WERI-Rb-1 (cell line): Measurements from ENCODE around the gene UPK3A.

Experiments used
- DNase-seq: peaks from one replicate; pipeline ENCODE4 v3.0.0-alpha.2; 2020
- H3K27ac ChIP-seq: fragments of 250-450 bp; sonication (Bioruptor Pico); 2 replicates; pipeline ENCODE4 v1.5.1; 2020; ENCODE audit warnings: mild to moderate bottlenecking, moderate library complexity
- H3K27me3 ChIP-seq: fragments of 250-450 bp; sonication (Bioruptor Pico); 2 replicates; pipeline ENCODE4 v1.5.1; 2021; ENCODE audit warnings: mild to moderate bottlenecking, low read depth, moderate library complexity; ENCODE audit not compliant: insufficient read depth, severe bottlenecking
- H3K36me3 ChIP-seq: fragments of 250-450 bp; sonication (Bioruptor Pico); 2 replicates; pipeline ENCODE4 v1.5.1; 2020; ENCODE audit warnings: mild to moderate bottlenecking, moderate library complexity
- H3K4me3 ChIP-seq: 2 replicates; pipeline ENCODE4 v1.5.1; 2011; ENCODE audit warnings: low read depth, mild to moderate bottlenecking, control low read depth, low read length
- H3K9me3 ChIP-seq: fragments of 250-450 bp; sonication (Bioruptor Pico); 2 replicates; pipeline ENCODE4 v1.5.1; 2021; ENCODE audit warnings: mild to moderate bottlenecking, moderate library complexity; ENCODE audit not compliant: severe bottlenecking
- TF ChIP-seq, protein P1 (sequence below): IDR thresholded peaks from 2 replicates; pipeline ENCODE4 v1.5.1; 2011; ENCODE audit warnings: low read depth, mild to moderate bottlenecking, control low read depth, inconsistent platforms, low read length

UPK3A gene

DNA sequence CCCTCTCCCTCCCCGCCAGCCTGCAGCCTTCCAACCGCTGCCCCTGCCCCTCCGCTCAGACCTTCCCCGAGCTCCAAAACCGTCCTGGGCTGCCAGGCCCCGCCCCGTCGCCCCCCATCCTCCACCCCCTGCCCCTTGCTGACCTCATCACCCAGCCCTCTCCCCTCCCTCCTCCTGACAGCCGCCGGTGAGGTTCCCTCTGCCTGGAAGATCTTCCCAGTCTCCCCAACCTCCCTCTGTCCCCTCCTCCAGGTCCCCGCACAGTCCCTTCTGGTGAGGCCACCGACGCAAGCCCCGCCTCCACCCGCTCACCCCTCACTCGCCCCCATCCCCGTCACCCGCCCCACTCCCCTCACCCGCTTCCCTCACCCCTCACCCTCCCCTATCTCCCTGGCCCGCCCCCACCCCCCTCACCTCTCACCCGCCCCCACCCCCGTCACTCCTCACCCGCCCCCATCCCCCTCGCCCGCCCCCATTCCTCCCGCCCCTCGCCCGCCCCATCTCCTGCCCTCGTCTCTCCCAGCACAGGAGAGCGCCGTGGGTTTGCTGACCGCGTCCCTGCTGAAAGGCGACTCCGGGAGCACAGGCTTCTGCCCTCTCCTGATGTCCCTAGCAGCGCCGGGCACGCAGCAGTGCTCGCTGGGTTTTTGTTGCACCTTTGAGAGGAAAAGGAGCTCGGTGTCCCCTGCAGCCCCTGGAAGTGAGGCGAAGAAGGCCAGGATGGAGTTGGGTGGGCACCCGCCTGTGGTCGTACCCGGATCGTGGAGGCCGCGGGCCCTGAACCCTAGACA is 16.4 kb upstream of the UPK3A start:
- H3K27me3 ChIP-seq, result no peaks in the 10 kb centered on the region
- peak overlapping the region; percentile 83 for H3K4me3 ChIP-seq
- H3K9me3 ChIP-seq, result no peaks in the 10 kb centered on the region
- no peaks in the 10 kb centered on the region for H3K36me3 ChIP-seq
- DNase-seq, result peak; percentile 81
- 0 out of 2 replicates have a peak overlapping the region, but pooled peaks have one; percentile 48 for H3K27ac ChIP-seq
- TF ChIP-seq, protein P1, sequence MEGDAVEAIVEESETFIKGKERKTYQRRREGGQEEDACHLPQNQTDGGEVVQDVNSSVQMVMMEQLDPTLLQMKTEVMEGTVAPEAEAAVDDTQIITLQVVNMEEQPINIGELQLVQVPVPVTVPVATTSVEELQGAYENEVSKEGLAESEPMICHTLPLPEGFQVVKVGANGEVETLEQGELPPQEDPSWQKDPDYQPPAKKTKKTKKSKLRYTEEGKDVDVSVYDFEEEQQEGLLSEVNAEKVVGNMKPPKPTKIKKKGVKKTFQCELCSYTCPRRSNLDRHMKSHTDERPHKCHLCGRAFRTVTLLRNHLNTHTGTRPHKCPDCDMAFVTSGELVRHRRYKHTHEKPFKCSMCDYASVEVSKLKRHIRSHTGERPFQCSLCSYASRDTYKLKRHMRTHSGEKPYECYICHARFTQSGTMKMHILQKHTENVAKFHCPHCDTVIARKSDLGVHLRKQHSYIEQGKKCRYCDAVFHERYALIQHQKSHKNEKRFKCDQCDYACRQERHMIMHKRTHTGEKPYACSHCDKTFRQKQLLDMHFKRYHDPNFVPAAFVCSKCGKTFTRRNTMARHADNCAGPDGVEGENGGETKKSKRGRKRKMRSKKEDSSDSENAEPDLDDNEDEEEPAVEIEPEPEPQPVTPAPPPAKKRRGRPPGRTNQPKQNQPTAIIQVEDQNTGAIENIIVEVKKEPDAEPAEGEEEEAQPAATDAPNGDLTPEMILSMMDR, result no peak

DNA sequence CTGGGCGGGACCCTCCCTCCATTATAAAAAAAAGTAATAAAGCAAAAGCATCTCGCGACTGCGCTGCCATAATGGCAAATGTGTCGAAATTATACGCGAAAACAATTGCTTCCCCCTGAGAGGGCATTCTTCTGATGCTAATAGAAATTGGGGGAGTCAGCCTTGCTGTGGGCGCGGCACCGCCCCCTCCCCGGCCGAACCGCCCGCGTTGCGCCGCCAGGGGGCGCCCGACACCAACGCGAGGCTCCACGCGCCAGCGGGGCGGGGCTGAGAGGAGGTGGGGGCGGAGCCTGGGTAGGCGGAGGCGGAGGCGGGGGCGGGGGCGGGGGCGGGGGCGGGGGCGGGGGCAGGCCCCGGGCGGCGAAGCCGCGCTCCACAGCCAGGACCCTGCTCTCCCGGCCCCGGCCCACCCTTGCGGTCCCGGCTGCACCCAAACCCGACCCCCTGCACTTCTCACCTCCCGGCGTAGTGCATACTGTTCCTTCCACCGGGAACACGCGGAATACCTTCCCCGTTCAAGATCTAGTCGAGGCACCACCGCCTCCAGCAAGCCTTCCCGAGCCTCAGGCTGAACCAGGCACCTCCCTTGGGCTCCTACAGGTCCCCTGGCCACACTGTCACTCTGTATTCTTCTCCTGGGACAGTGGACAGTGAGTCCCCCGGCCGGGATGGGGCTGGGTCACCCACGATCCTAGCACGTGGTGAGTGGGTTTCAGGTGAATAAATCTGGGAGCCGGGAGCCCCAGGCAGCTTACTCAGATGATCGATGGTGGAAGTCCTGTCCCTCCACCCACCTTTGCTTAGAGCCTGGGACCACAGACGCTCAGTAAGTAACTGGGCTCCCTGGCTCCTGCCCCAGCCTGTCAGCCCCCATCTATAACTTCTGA is 15.5 kb upstream of the UPK3A start:
- TF ChIP-seq, protein P1, result peak; percentile 79
- Histone ChIP-seq H3K9me3 (no peaks in the 10 kb centered on the region), H3K4me3 (peak overlapping the region; percentile 83), H3K36me3 (no peaks in the 10 kb centered on the region), H3K27ac (no peak overlapping the region), H3K27me3 (no peaks in the 10 kb centered on the region)
- peak; percentile 80 for DNase-seq

DNA sequence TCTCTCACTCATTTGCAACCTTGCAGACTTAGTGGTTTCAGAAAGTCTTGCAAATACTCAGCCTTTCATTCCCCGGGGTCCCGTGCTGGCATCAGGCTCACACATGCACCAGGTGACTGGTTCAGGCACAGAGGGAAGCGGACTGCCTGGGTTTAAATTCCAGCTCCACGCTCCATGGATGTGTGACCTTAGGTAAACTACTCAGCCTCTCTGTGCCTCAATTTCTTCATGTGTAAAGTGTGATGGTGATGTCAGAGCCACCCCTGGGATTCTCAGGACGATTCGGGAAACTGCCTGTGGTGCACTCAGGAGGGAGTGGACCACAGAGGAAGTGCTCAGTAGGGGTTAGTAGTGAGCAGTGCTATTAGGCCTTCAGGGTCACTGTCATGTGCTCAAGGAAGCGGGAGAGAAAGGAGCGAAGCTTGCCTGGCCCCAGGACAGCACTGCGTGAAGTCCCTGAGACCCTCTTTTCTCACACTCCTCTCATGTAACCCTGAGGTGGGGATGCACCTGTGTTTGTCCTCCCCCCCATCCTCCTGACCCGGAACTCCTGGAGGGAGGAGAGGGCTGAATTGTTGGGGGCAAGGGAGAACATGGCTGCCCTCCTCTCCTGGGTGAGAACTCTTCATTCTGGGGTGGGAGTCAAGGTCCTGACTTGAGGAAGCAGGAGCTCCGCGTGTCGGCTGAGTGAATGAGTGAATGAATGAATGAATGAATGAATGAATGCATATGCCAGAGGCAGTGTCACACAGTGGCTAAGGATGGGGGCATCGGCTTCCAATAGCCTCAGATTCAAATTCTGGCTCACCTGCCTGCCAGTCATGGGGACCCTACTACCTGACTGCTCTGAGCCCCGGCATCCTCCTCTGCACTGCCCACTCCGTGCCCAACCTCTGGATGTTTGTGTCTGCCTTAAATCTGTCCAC is 14.4 kb upstream of the UPK3A start:
- no peak for DNase-seq
- Histone ChIP-seq H3K27ac (no peak overlapping the region), H3K36me3 (no peaks in the 10 kb centered on the region), H3K4me3 (no peak overlapping the region), H3K27me3 (no peaks in the 10 kb centered on the region), H3K9me3 (no peaks in the 10 kb centered on the region)
- TF ChIP-seq, protein P1, result no peak

DNA sequence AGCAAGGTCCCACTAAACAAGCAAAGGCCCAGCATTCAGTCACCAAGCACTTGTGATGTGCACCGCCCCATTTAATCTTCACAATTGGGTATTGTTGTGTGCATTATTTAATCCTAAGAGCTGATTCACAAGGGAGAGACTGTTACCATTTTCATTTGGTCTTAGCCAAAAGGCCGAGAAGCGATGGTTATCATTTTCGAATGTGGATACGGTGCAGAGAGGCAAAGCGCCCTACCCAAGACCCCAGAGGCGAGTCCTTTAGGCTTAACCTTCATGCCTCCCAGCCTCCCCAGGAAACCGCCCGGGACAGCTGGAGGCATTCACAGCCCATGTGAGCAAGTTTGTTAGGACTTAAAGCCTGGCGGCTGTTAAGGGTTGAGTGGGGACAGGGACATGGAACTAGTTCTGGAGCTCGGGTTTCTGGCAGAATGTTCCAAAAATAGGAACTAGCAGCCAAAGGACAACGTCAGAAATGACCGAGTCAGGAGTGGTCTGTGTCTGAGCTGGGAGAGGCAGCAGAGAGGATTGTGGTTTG is 13.0 kb upstream of the UPK3A start:
- no peaks in the 10 kb centered on the region for H3K36me3 ChIP-seq
- H3K4me3 ChIP-seq, result no peak overlapping the region
- TF ChIP-seq, protein P1, result no peak
- DNase-seq, result peak; percentile 37
- H3K9me3 ChIP-seq, result no peaks in the 10 kb centered on the region
- H3K27me3 ChIP-seq, result no peaks in the 10 kb centered on the region
- H3K27ac ChIP-seq, result no peak overlapping the region

DNA sequence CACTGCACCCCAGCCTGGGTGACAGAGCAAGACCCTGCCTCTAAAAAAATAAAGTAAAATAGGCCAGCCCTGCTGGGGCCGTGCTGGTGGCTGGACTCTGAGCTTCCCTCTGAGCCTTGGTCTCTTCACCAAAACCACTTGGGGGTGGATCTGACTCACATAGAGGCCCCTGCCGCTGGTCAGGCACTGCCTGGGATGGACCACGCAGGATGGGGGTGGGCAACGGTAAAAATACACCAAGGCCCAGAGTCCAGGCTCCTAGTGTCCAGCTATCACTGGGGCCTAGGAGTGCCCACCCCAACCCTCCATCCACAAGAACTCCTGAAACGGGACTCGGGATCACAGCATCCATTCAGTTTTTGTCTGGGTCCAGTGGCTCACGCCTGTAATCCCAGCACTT is 12.3 kb upstream of the UPK3A start:
- H3K4me3 ChIP-seq, result no peak overlapping the region
- H3K27me3 ChIP-seq, result no peaks in the 10 kb centered on the region
- no peak for DNase-seq
- H3K9me3 ChIP-seq, result no peaks in the 10 kb centered on the region
- TF ChIP-seq, protein P1, result no peak
- no peak overlapping the region for H3K27ac ChIP-seq
- no peaks in the 10 kb centered on the region for H3K36me3 ChIP-seq
